ENCODE data around the gene FAM171A2.

GRCh38 chr17:44304651-44305050 is 59.0 kb downstream of the FAM171A2 start:
- TF ChIP-seq CTCF (IDR thresholded peaks at IDR 0.05) (no peak), ZFX (IDR thresholded peaks at IDR 0.05; ENCODE audit: borderline replicate concordance) (no peak)
